GM21786 (cell line): ENCODE data around the gene USP24.

Experiments used
- ATAC-seq: cut with Tn5 transposase; IDR thresholded peaks from one replicate; pipeline ENCODE4 v1.9.1; 2021; ENCODE audit not compliant: unreplicated experiment

USP24 gene, protein sequence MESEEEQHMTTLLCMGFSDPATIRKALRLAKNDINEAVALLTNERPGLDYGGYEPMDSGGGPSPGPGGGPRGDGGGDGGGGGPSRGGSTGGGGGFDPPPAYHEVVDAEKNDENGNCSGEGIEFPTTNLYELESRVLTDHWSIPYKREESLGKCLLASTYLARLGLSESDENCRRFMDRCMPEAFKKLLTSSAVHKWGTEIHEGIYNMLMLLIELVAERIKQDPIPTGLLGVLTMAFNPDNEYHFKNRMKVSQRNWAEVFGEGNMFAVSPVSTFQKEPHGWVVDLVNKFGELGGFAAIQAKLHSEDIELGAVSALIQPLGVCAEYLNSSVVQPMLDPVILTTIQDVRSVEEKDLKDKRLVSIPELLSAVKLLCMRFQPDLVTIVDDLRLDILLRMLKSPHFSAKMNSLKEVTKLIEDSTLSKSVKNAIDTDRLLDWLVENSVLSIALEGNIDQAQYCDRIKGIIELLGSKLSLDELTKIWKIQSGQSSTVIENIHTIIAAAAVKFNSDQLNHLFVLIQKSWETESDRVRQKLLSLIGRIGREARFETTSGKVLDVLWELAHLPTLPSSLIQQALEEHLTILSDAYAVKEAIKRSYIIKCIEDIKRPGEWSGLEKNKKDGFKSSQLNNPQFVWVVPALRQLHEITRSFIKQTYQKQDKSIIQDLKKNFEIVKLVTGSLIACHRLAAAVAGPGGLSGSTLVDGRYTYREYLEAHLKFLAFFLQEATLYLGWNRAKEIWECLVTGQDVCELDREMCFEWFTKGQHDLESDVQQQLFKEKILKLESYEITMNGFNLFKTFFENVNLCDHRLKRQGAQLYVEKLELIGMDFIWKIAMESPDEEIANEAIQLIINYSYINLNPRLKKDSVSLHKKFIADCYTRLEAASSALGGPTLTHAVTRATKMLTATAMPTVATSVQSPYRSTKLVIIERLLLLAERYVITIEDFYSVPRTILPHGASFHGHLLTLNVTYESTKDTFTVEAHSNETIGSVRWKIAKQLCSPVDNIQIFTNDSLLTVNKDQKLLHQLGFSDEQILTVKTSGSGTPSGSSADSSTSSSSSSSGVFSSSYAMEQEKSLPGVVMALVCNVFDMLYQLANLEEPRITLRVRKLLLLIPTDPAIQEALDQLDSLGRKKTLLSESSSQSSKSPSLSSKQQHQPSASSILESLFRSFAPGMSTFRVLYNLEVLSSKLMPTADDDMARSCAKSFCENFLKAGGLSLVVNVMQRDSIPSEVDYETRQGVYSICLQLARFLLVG (N-terminal part only)

DNA sequence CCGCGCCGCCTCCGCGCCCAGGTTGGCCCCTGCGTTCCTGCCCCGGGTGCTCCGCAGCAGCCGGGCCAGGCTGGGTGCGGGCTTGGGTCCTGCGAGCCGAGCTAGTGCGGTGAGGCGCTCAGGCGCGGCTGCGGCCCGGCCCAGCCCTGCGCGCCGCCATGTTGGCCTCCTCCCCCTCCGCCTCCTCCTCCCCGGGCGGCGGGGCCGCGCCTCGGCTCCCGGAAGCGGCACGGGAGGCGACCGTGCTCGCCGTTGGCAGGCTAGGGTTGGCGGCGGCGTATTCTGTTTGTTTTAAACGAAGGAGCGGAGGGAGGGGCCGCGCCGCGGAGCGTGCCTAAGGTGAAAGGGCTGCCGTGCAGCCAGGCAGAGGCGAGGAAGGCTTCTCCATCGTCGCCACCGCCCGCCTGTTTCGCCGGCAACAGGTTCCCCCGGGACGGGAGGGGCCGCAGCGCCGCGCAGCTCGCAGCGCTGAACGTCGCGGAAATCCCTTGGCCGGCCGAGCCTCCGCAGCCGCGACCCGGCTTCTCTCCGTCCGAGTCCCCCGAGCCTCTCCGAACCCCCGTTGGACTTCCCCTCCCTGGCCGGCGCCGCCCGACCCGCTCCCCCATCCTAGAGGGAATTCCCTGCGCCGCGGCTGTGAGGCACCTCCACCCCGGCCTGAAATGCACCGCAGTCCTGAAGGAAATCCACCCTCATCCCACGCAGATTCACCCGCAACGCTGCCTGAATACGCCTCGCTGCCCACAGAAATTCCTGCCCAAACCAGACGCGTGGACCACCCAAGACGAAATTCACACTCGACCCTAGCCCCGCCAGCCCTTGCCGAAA lies at the start of gene USP24:
USP24 (minus strand) TSS at position 171 of the 828 bp plus-strand sequence. CDS start 251 bp downstream, outside the sequence.
- ATAC-seq, result peak; percentile 69

DNA sequence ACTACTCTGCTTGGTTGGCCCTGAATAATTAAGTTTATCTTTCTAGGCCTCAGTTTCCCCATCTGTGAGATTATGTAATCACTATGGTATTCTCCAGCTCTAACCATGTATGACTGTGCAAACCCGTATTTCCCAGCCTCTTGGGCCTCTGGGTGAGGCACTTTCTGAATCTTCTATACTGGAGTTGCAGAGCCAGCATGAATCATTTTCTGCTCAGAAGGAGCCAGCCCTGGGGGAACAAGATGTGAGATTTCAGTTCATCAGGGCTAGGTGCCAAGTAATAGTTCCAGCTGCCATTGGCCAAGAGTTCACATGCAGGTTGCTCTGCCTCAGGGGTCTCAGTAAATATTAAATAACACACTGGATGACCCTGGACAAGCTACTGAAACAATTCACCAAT lies 47.7 kb upstream of the USP24 start:
- no peak for ATAC-seq

DNA sequence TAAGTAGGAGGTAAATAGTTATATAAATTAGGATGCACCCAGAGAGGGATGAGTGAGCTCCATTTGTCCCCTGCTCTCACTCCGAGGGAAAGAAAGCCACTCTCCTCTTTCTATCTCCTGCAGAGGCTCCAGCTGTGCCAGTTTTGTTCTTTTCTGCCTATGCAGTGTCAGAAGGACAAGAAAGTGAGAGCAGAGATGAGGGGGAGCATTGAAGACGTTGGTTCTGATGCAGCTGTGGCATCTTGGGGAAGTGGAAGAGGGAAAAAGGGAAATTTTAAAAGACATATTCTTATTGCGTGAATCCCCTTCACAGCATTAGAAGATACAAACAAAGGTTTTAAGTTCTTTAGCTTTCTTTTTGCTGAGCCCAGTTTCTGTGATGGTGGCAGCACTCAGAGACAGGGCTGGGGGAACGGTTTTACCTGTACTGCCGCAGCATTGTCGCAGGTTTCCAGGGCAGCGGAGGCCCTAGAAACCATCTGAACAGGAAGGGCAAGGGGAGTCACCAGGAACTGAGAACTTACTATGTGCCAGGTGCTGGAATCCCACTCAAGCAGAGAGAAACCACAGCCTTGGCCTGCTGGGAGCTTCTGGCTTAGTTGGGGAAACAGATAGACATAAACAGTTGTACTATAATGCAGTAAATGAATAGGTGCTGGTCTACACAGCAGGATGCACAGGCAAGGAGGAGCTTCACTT lies 44.9 kb upstream of the USP24 start:
- ATAC-seq, result peak; percentile 43

DNA sequence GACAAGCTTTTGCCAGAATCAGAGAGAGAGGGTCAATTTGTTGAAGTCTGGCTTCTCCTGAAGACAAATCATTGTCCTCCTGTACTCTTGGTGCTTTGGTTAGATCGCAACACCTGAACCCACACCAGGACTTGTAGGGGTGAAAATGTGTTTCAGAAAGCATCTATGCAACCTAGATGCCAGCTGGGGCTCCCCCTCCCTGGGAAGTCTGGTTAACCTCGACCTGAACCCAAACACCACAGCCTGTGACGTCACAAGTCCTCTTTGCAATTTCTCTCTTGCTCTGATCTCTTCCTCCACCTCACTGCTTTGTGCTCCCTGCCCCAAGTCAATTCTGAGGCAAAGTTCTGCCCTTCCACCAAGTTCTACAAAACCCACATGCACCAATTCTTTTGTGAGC lies 42.8 kb upstream of the USP24 start:
- ATAC-seq, result peak; percentile 70

DNA sequence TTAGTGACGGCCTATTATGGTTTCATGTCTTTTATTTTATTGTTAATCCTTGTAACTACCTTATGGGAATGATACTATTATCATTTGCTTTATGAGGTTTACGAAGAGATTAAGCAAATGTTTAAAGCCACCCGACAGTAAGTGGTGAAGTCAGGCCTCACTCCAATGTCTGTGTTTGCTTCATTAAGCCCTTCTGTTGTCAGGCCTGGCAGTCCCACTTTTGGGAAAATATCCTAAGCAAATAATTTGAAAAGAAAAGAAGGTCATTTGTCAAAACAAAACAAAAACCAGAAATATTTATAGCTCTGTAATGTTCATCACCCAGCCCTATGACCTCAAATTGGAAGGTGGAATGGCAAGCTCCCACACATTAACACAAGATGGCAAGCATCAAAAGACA lies 40.7 kb upstream of the USP24 start:
- ATAC-seq, result no peak

DNA sequence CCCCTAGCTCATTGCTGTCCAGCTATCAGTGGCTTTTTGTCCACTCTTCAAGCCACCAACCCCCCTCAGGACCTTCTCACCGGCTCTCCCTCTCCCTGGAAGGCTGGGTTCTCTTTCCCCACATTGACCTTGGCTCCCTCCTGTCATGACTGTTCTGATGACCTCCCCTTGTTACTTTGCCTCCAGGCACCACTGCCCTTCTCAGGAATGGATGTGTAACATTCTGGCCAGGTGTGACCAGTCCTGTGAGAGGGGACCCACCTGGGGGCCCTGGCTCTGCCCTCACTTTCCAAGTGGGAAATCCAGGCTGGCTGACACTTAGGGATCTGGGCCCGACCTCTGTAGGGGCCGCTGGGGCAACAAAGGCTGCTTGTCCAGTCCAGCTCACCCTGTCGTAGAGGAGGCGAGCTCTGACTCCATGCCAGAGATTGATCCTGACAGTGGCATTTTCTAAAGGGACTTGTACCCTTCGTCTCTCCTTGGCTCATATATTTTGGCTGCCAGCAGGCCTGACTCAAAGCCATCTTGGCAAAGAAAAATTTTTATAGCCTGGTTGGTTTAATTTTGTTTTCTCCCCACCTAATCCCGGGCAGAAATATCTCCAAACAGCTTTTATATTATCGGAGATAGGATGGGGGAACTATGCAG lies 37.9 kb upstream of the USP24 start:
- no peak for ATAC-seq

DNA sequence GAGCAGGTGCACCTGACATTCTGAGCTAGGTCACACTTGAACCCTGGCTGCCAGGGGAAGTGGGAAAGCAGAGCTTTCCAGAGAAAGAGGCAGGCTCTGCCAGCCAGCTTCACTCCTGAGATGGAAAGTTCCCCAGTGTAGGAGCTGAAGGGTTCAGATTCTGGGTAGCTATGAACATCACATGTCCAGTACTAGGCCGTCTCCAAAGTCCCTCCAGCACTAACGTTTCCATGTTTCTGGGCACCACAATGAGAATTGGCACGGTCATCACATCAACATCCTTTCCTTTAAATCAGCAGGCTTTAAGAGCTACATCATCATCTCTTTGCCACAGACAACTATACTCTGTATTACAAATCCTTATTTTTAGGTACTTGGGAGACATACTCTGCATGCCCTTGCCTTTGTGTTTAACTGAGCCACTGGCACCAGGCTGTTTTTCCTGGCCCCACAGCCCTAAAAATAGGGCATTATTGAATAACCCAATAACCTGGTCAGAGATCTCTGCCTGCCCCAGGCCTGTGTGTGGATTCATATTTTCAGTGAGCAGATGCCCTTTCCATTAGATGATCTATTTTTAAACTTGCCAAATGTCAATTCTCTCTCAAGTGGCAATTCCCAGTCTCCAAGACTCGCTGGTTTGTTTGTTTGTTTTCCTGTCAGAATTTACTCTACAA lies 35.4 kb upstream of the USP24 start:
- ATAC-seq, result no peak

DNA sequence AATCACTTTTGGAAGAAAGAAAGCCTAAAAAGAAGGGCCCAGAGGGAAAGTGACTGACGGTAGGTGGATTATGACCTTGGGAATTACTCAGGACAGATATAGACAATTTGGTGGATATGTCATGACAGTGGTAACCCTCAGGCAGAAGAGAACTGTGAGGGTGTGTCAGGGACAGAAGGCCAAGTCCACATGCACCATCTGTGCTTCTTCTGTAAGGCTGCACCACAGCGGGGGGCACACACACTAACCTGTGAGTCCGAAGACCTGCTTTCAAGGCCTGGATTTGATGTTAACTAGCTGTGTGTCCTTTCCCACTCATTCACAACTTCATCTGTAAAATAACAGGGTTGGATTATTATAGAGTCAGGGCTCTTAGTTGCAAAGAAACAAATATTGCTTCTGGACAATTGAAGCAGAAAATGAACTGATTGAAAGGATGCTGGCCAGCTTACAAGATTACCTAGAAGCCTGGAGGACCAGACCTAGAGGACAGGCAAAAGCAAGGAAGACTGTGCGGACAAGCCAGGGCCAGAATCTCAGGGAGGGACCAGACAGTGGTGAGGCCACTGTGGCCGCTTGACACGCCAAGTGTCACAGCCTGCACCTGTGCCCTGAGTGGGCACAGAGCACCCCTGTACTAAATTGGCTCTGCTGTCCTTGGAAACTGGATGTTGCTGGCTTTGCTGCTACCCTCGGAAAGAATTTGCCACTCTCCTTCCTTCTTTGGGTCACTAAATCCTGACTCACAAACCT lies 34.7 kb upstream of the USP24 start:
- no peak for ATAC-seq

DNA sequence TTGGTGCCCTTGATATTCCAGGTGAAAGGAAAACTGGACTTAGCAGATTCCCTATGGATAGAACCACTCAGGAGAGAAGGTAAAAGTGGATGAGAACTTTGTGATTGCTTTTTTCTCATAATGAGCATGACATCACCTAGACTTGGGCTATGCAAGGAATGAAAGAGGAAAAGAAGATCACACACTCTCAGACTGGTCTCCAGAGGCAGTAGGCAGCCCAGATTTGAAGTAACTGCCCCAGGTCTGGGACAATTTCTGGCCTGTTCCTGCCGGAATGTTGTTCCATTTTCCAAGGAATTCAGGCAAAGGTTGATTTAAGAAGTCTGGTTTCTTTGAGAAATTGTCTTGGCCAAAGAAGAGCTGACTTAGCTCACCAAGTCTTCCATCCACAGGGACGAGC lies 31.7 kb upstream of the USP24 start:
- no peak for ATAC-seq

DNA sequence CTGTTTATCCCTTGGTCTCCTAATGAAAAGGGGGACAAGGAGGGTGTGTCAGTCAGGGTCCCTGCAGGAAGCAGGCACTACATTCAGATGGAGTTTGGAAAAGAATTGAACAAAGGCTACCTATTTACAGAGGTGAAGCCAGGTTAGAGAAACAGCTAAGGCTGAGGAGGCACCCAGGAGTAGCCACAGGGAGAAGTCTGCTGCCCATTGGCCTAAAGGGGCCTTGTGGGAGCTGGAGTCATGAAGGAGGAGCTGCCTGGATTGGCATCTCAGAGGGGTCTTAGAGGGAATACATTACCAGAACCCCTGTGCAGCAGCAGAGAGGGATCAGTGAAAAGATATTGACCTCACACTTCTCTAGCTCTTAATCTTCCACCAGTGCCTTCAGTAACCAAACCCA lies 31.2 kb upstream of the USP24 start:
- ATAC-seq, result no peak

DNA sequence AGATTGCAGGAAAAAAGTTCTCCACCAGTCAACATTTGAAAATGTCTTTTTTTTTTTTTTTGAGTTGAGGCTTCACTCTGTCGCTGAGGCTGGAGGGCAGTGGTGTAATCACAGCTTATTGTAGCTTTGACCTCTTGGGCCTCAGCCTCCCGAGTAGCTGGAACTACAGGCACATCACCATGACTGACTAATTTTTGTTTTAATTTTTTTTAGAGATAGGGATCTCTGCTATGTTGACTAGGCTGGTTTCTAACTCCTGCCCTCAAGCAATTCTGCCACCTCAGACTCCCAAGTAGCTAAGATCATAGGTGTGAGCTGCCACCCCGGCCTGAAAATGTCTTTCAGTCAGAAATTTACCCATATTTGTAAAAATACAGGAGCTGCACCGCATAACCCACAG lies 30.6 kb upstream of the USP24 start:
- no peak for ATAC-seq

DNA sequence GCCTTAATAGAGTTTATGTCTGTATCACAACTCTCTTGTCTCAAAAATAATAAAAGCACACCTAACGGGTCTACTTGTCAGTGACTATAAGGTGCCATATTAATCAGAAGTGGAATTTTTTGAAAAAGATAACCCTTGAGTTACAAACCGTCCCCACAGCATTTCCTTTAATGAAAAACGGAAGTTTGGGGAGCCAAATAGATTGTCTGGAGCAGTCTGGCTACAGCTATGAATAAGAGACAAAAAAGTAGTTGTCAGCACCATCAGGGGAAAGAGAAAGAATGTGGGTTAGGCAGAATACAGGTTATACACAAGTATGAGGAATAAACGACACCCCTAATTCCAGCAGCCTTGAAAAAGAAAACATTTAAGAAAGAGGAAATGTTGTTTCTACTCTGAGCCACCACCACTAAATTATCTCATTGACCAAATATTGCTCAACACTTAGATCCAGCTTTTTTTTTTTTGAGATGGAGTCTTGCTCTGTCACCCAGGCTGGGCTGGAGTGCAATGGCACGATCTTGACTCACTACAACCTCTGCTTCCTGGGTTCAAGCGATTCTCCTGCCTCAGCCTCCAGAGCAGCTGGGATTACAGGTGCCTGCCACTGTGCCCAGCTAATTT lies 29.4 kb upstream of the USP24 start:
- no peak for ATAC-seq

DNA sequence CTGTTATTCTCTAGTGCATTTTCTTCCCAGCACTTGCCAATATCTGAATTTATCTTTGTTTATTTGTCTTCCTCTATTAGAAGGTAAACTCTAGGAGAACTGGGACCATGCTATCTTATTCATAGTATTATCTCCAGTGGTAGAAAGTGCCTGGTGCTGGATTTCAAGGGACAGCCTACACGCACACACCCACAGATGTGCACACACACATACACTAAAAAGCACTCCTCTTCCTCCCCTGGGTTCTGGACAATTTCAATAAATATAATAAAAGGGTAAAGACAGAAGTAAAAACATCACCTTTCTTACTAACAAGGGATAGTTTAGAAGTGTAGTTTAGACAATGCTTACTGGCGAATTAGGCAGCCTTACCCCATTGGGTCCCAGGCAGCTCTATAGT lies 28.5 kb upstream of the USP24 start:
- no peak for ATAC-seq

DNA sequence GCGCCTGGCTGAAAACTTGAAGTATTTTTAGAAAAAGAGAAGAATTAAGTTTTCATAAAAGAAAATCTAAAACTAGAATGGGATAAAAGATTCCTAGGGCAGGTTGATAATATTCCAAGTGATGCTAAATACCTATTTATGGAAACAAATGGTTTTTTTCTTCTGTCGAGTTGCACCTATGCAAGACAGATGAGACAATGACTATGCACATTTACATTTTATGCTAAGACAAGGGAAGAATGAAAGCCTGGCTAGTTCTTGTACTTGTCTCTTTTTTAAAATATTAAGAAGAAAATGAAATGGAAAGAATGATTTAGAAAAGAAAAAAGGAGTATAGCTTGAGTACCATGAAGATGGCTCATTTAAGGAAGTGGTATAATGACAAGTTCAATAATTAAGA lies 24.4 kb upstream of the USP24 start:
- ATAC-seq, result no peak

DNA sequence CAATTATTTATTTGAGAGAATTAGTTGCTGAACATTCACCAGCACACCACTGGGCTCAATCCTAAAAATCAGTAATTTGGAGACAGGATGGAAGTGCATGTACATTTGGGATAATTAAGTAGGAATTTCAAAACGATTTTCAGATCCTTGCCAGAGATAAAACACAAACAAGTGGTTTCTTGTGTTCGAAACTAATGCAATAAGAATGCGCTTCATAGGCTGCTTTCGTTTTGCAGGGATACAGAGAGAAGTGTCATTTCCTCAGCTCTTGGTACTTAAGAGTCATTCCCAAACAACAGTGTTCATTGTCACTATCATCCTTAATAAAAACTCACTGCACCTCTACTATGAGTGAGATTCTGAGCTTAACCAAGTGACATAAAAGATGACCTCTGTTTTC lies 20.6 kb upstream of the USP24 start:
- ATAC-seq, result no peak

DNA sequence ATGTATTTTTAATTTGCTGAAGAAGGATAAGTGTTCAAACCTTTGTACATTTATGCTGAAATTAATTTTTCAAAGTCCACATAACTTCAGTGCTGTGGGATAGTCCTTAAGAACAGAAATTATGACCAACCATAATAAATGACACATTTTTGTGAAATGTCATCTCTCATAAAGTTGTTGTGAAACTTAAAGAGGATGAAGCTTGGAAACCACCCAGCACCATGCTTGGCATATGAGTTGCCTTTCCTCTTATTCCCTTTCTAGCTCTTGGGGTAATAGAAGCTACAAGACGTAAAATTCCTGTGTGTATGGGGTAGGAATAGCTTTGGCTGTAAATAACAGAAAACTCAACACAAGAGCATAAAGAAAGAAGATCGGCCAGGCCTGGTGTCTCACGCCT lies 18.9 kb upstream of the USP24 start:
- ATAC-seq, result no peak

DNA sequence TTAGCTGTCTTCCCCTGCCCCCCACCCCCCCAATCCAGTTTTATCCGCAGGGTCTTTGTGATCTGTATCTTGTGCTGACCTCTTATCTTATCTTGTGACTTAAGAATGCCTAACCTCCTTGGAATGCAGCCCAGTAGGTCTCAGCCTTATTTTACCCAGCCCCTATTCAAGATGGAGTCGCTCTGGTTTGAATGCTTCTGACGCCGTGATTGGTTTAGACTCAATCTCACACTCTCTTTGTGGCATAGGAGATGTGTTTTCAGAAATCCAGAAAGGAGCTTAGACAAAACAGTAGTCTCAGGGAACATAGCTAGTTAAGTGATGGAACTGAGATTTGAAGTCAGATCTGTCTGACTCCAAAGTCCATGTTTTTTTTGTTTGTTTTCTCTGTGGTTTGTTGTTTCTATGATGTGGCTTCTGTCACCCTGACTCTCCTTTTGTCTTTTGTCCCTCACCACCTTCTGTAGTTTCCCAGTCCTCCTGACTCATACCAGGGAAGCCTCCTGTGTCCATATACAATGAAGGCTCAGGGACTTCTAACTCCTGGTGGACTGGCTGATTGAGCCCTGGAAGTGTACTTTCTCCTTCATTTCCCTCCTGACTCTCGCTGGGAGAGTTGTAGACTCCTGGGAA lies 18.1 kb upstream of the USP24 start:
- ATAC-seq, result no peak
